Smooth muscle cell of the pulmonary artery (primary cell): Measurements from ENCODE around the gene ADAT3. TPM values are rescaled to one million over a fixed set of nuclear protein-coding genes. Genes with fewer than 3 reads are reported as not detected.

Source experiments
- total RNA-seq: library from RNA; depleted of rRNA; stranded (reverse); fragments of >200 nt; gene quantifications from 2 replicates; pipeline ENCODE4 v1.2.3, GENCODE V29; 2014

ADAT3 gene
- total RNA-seq, result 2.5 and 4.1 TPM in 2 replicates

DNA sequence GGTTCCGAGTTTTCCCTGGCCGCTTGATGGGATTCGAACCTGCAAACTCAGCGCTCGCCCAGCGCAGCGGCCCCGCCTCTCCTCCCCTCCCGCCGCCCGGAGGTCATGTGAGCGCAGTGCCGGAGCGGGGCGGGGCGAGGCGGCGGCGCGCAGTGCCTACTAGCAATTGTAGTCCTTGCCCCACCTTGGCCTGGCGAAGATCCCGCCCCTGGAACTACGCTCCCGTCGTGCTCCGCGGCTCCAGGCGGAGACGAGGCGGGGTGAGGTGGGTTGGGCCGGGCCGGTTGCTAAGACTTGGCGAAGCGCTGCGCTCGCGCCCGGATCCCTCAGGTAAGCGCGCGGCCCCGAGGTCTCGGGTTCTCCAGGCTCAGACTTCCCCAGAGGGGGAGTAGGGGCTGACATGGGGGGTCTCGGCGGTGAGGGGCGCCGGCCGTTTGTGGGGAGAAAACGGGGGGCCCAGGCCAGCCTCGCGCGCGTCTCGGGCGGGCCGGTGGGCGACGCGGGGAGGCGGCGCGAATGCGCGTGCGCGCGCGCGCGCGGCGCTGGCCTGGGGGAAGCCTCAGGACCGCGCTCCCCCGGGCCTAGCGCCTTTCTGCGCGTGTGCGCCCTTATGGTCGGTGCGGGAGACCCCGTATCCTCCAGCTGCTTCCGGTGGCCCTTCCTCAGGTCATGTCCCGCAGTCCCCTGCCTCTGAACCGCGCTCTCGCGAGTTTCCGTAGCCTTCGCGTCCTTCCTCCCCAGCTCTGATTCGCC, at the start of gene ADAT3, which contains the start of gene SCAMP4:
ADAT3 (plus strand) TSS at position 290 of the 753 bp plus-strand sequence. CDS start 6,649 bp downstream, outside the sequence.
SCAMP4 (plus strand) TSS at position 290 of the 753 bp plus-strand sequence. CDS start 9,621 bp downstream, outside the sequence.

DNA sequence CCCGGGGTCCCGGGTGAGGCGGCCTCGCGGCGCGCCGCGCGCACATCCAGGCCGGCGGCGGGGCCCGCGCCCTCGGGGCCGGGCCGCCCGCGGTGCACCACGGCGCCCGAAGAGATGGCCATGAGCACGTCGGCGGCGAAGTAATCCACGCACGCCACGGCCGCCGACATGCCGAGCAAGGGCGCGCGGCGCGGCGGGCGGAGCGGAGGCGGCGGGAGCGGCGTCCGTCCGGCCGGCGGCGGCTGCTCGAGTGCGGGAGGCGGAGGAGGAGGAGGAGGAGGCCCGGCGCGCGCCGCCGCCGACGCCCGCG, 41.9 kb upstream of the ADAT3 start, which contains the start of gene KLF16:
KLF16 (minus strand) TSS at position 252 of the 310 bp plus-strand sequence; CDS start at position 170, 82 bp downstream.

DNA sequence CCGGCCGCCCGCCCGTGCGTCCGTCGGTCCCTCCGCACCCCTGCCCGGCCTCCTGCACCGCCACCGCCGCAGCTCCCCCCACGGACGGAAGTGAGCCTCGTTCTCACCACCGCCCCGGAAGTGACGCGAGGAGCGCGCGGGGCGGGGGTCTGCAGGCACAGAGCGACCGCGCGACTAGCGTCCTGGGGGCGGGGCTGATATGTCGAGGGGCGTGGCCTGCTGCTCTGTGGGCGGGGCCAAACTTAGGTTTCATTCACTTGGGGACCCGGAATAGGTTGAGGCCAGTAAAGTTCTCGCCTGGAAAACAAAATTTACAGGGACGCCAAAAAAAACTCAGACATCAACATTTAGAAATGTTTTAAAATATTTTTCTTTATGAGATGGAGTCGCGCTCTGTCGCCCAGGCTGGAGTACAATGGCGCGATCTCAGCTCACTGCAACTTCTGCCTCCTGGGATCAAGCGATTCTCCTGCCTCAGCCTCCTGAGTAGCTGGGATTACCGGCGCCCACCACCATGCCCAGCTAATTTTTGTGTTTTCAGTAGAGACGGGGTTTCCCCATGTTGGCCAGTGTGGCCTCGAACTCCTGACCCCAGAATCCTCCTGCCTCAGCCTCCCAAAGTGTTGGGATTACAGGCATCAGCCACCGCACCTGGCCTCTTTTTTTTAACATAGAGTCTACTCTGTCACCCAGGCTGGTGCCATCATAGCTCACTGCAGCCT, 19.6 kb upstream of the ADAT3 start, which contains the start of gene ABHD17A:
ABHD17A (minus strand) TSS at position 99 of the 722 bp plus-strand sequence. CDS start 3,930 bp downstream, outside the sequence.

DNA sequence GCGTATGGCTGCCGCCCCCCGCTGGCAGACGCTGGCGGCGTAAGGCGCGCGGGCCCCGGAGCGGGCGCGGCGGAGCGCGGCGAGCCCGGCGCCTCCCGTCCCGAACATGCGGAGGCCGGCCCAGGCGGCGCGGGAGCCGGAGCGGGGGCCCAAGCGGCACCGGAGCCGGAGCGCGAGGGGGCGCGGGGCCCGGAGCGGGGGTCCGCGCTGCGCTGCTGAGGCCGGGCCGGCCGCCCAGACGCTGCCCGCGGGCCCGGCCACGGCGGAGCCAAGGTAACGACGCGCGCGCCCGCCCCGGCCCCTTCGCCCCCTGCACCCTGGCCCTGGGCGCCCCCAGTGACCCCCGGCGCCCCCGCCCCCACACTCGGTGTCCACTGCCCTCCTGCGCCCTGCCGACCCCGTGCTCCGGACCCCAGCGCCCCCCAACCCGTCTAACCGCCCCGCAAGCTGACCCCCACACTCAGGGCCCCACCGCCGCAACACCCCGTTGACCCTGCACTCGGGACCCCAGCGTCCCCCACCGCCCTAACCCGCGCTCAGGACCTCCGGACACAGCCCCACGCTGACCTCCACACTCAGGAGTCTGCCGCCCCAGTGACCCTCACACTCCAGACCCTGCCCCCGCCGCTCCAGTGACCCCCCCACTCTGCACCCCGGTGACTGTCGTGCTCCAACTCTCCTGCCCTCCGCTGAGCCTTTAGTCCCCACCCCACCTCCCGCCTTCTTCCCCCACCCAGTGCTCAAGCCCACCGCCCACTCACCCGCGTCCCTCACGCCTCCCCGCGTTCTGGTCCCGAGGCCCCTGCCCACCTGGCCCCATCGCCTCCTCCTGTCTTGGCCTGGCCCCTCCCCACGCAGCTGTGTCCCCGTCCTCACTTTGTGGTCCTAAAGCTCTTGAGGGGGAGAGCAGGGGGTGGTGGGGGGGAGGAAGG, 36.2 kb downstream of the ADAT3 start, which contains the start of gene CSNK1G2:
CSNK1G2 (plus strand) TSS at position 27 of the 932 bp plus-strand sequence. CDS start 28,601 bp downstream, outside the sequence.

Other genes starting within 250 kb of the ADAT3 start
- not detected in 2 replicates for gene ONECUT3, start 151.9 kb upstream of the ADAT3 start, total RNA-seq
- gene ATP8B3, start 93.1 kb upstream of the ADAT3 start, total RNA-seq, result 1.8 TPM in 2 replicates
- gene REXO1, start 56.9 kb upstream of the ADAT3 start, total RNA-seq, result 7.6 and 14.9 TPM in 2 replicates
- 7.4 and 14.1 TPM in 2 replicates for gene KLF16, start 41.8 kb upstream of the ADAT3 start, total RNA-seq
- gene ABHD17A, start 19.9 kb upstream of the ADAT3 start, total RNA-seq, result 68.5 and 69.1 TPM in 2 replicates
- 64.1 and 66.8 TPM in 2 replicates for gene SCAMP4, start within 50 bp of the ADAT3 start, total RNA-seq
- gene CSNK1G2, start 35.8 kb downstream of the ADAT3 start, total RNA-seq, result 78.5 and 103 TPM in 2 replicates
- gene BTBD2, start 110.3 kb downstream of the ADAT3 start, total RNA-seq, result 116 and 142 TPM in 2 replicates
- gene MKNK2, start 145.8 kb downstream of the ADAT3 start, total RNA-seq, result 136 and 225 TPM in 2 replicates
- 32.0 and 42.9 TPM in 2 replicates for gene MOB3A, start 190.9 kb downstream of the ADAT3 start, total RNA-seq
- gene IZUMO4, start 191.5 kb downstream of the ADAT3 start, total RNA-seq, result 0.72 and 1.1 TPM in 2 replicates
- 162 and 205 TPM in 2 replicates for gene AP3D1, start 246.2 kb downstream of the ADAT3 start, total RNA-seq